GM12874 (cell line): Measurements from ENCODE around the gene LAMA1.

Experiments used
- CTCF ChIP-seq: IDR thresholded peaks from 2 replicates; pipeline ENCODE4 v1.5.1; 2011; ENCODE audit warnings: low read depth, mild to moderate bottlenecking, control low read depth, low read length, moderate library complexity; ENCODE audit not compliant: insufficient read depth

The LAMA1 gene

GRCh38 chr18:6939972-6940371, 177.6 kb downstream of the LAMA1 start:
- no peak for TF ChIP-seq CTCF

- no peak for TF ChIP-seq CTCF
These were observed 179.6 kb downstream of the LAMA1 start for GRCh38 chr18:6938003-6938402.

GRCh38 chr18:6934859-6935258, 182.7 kb downstream of the LAMA1 start:
- no peak for TF ChIP-seq CTCF

- TF ChIP-seq CTCF: no peak
These were observed 188.1 kb downstream of the LAMA1 start for GRCh38 chr18:6929370-6930102.

- TF ChIP-seq CTCF: no peak
These were observed 189.2 kb downstream of the LAMA1 start for GRCh38 chr18:6928359-6928758.

GRCh38 chr18:6927153-6927552, 190.4 kb downstream of the LAMA1 start:
- no peak for TF ChIP-seq CTCF

- TF ChIP-seq CTCF: no peak
These were observed 194.4 kb downstream of the LAMA1 start for GRCh38 chr18:6923220-6923619.
